Activated T-cell treated with anti-CD3 and anti-CD28 coated beads, Interleukin-2, amount 50 U/mL, for 72 hours (primary cell): Measurements from ENCODE around the gene MDN1. TPM values are rescaled to one million over a fixed set of nuclear protein-coding genes. Genes with fewer than 3 reads are reported as not detected.

Experiments used
- ATAC-seq, 2 donors: fragments of 150-1000 bp; cut with Tn5 transposase; replicated peaks in 1 of 2; 2 replicates each; pipeline ENCODE4 v1.10.0; 2021; ENCODE audit warnings: moderate library complexity in 2 of 2, mild to moderate bottlenecking in 1 of 2
- DNase-seq, 2 donors: peaks; one replicate each; pipeline ENCODE4 v3.0.0; 2021 to 2022; ENCODE audit warnings: mixed read lengths in 1 of 2
- H3K27ac Mint-ChIP-seq: one replicate; pipeline ENCODE4 v1.8.0; 2022; ENCODE audit warnings: mild to moderate bottlenecking, moderate library complexity, mixed read lengths
- H3K27me3 Mint-ChIP-seq: one replicate; pipeline ENCODE4 v1.8.0; 2022; ENCODE audit warnings: low read depth, mixed read lengths
- H3K36me3 Mint-ChIP-seq, 2 donors: one replicate each; pipeline ENCODE4 v1.8.0; 2022; ENCODE audit warnings: mixed read lengths in 2 of 2, mild to moderate bottlenecking in 1 of 2; ENCODE audit not compliant: insufficient read depth in 2 of 2
- H3K4me1 Mint-ChIP-seq: one replicate; pipeline ENCODE4 v1.8.0; 2022; ENCODE audit warnings: low read depth, mixed read lengths
- H3K4me3 Mint-ChIP-seq, 2 donors: one replicate each; pipeline ENCODE4 v1.8.0; 2022; ENCODE audit warnings: mild to moderate bottlenecking in 2 of 2, mixed read lengths in 2 of 2, moderate library complexity in 2 of 2
- H3K9me3 Mint-ChIP-seq, 2 donors: one replicate each; pipeline ENCODE4 v1.8.0; 2022; ENCODE audit warnings: mixed read lengths in 2 of 2
- total RNA-seq, 2 donors: library from RNA; stranded (reverse); gene quantifications; one replicate each; pipeline ENCODE4 v1.2.3, GENCODE V29; 2022

Gene MDN1
- total RNA-seq, 2 donors from 2014 or later: 41.0 to 48.2 TPM

DNA sequence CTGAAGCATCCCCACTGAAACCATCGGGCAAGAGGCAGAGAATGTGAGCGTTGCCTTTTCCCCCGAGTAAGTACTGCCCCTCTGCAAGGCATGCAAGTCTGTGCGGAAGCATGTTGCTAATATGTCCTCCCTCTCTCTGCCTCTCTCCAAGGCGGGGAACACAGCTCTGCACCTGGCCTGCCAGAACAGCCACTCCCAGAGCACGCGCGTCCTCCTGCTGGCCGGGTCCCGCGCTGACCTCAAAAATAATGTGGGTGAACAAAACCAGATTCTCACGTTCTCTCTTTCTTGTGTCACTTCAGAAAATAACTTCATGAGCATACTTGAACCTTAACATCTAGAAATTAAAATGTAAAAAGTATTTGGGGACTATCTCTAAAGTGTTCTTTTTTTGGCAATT, 207.5 kb downstream of the MDN1 start:
- H3K36me3 Mint-ChIP-seq: no peaks in the 10 kb centered on the region
- H3K27ac Mint-ChIP-seq: no peak overlapping the region
- no peaks in the 10 kb centered on the region for H3K9me3 Mint-ChIP-seq
- no peak for DNase-seq
- H3K4me3 Mint-ChIP-seq: no peak overlapping the region
- H3K27me3 Mint-ChIP-seq: no peaks in the 10 kb centered on the region
- H3K4me1 Mint-ChIP-seq: no peaks in the 10 kb centered on the region
- ATAC-seq: no peak

GRCh38 chr6:89611666-89612065, 207.9 kb downstream of the MDN1 start:
- DNase-seq (no peak), ATAC-seq (no peak)
- Mint-ChIP-seq H3K4me1 (no peaks in the 10 kb centered on the region), H3K4me3 (no peak overlapping the region), H3K27ac (no peak overlapping the region), H3K27me3 (no peaks in the 10 kb centered on the region), H3K9me3 (no peaks in the 10 kb centered on the region), H3K36me3 (no peaks in the 10 kb centered on the region)

DNA sequence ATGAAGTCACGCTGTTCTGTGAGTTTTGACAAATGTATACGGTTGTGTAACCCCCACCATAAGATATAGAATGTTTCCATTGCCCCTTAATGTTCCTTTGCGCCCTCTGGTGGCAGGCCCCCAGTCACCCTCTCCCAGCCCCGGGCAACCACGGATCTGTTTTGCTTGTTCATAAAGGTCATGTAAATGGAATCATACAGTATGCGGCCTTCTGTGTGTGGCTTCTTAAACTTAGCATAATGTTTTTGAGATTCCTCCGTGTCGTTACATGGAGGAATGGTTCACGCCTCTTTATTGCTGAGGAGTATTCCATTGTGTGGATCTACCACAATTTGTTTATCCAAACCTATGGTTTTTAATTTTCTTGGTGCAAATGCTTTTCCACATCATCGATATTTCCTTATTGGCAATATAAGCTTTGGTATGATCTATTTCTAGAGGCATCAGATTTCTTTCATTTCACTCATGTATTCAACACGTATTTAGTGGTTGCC, 209.4 kb downstream of the MDN1 start:
- DNase-seq: peak; percentile 81 to 84
- ATAC-seq: peak; percentile 80 to 88
- Mint-ChIP-seq H3K27ac (no peak overlapping the region), H3K4me1 (no peaks in the 10 kb centered on the region), H3K36me3 (no peaks in the 10 kb centered on the region), H3K27me3 (no peaks in the 10 kb centered on the region), H3K9me3 (no peaks in the 10 kb centered on the region), H3K4me3 (no peak overlapping the region)

GRCh38 chr6:89605861-89606260, 213.7 kb downstream of the MDN1 start:
- Mint-ChIP-seq H3K4me1 (no peaks in the 10 kb centered on the region), H3K9me3 (no peaks in the 10 kb centered on the region), H3K27me3 (no peaks in the 10 kb centered on the region), H3K36me3 (no peaks in the 10 kb centered on the region), H3K4me3 (no peak overlapping the region), H3K27ac (no peak overlapping the region)
- DNase-seq (no peak), ATAC-seq (no peak)

GRCh38 chr6:89604653-89605052, 214.9 kb downstream of the MDN1 start:
- no peak overlapping the region for H3K4me3 Mint-ChIP-seq
- ATAC-seq (no peak), DNase-seq (no peak)
- no peaks in the 10 kb centered on the region for H3K27me3 Mint-ChIP-seq
- H3K36me3 Mint-ChIP-seq: no peaks in the 10 kb centered on the region
- no peak overlapping the region for H3K27ac Mint-ChIP-seq
- no peaks in the 10 kb centered on the region for H3K9me3 Mint-ChIP-seq
- H3K4me1 Mint-ChIP-seq: no peaks in the 10 kb centered on the region

GRCh38 chr6:89602166-89602565, 217.4 kb downstream of the MDN1 start:
- ATAC-seq (no peak), DNase-seq (no peak)
- peaks cover 9% of the 10 kb centered on the region for H3K4me1 Mint-ChIP-seq
- H3K4me3 Mint-ChIP-seq: no peak overlapping the region
- H3K27me3 Mint-ChIP-seq: no peaks in the 10 kb centered on the region
- peaks cover 0 to 3% of the 10 kb centered on the region in 2 donors for H3K36me3 Mint-ChIP-seq
- H3K9me3 Mint-ChIP-seq: peaks cover 0 to 2% of the 10 kb centered on the region in 2 donors
- H3K27ac Mint-ChIP-seq: no peak overlapping the region

- ATAC-seq (no peak), DNase-seq (no peak)
- H3K4me1 Mint-ChIP-seq: peaks cover 33% of the 10 kb centered on the region
- no peak overlapping the region for H3K27ac Mint-ChIP-seq
- H3K36me3 Mint-ChIP-seq: peaks cover 1 to 8% of the 10 kb centered on the region in 2 donors
- no peaks in the 10 kb centered on the region for H3K27me3 Mint-ChIP-seq
- no peak overlapping the region for H3K4me3 Mint-ChIP-seq
- H3K9me3 Mint-ChIP-seq: peaks cover 0 to 8% of the 10 kb centered on the region in 2 donors
Observed at GRCh38 chr6:89599727-89600126, 219.9 kb downstream of the MDN1 start.

- DNase-seq: no peak
- Mint-ChIP-seq H3K4me3 (no peak overlapping the region), H3K9me3 (peaks cover 0 to 8% of the 10 kb centered on the region in 2 donors), H3K36me3 (peaks cover 1 to 8% of the 10 kb centered on the region in 2 donors), H3K27ac (no peak overlapping the region), H3K4me1 (peaks cover 34% of the 10 kb centered on the region), H3K27me3 (no peaks in the 10 kb centered on the region)
- ATAC-seq: no peak
Observed at GRCh38 chr6:89597988-89598387, 221.6 kb downstream of the MDN1 start.

GRCh38 chr6:89597372-89597771, 222.2 kb downstream of the MDN1 start:
- no peak overlapping the region for H3K27ac Mint-ChIP-seq
- H3K36me3 Mint-ChIP-seq: peaks cover 1 to 8% of the 10 kb centered on the region in 2 donors
- DNase-seq (no peak), ATAC-seq (no peak)
- no peak overlapping the region for H3K4me3 Mint-ChIP-seq
- peaks cover 0 to 8% of the 10 kb centered on the region in 2 donors for H3K9me3 Mint-ChIP-seq
- H3K4me1 Mint-ChIP-seq: peaks cover 34% of the 10 kb centered on the region
- H3K27me3 Mint-ChIP-seq: no peaks in the 10 kb centered on the region

GRCh38 chr6:89596484-89596883, 223.1 kb downstream of the MDN1 start:
- peaks cover 1 to 8% of the 10 kb centered on the region in 2 donors for H3K36me3 Mint-ChIP-seq
- peaks cover 0 to 8% of the 10 kb centered on the region in 2 donors for H3K9me3 Mint-ChIP-seq
- DNase-seq (no peak), ATAC-seq (peak in 1 of 2 donors; percentile 63)
- peak overlapping the region; percentile 18 to 31 for H3K4me3 Mint-ChIP-seq
- peaks cover 34% of the 10 kb centered on the region for H3K4me1 Mint-ChIP-seq
- peak overlapping the region; percentile 92 for H3K27ac Mint-ChIP-seq
- H3K27me3 Mint-ChIP-seq: no peaks in the 10 kb centered on the region

DNA sequence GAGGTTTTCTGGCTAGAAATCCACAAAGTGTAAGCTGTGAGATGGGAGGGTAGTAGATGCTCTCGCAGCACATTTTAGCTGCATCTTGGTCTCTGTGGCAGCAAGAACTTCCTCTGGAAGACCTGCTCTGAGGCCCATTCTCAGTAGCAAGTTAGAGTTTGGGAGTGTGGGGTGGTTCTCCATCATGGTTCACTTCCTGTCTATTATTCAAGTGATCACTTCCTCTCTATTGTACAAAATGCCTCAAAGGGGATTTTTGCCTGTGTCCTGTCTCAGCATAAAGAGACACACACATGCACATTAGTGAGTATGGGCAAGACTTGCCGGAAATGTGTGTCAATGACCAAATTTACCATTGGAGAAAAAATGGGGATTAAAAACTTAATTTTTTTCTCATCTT, 223.5 kb downstream of the MDN1 start:
- Mint-ChIP-seq H3K27ac (peak overlapping the region; percentile 92), H3K27me3 (no peaks in the 10 kb centered on the region), H3K4me3 (peak overlapping the region; percentile 18 to 31), H3K4me1 (peaks cover 34% of the 10 kb centered on the region), H3K9me3 (peaks cover 0 to 8% of the 10 kb centered on the region in 2 donors), H3K36me3 (peaks cover 1 to 8% of the 10 kb centered on the region in 2 donors)
- peak; percentile 55 to 82 for ATAC-seq
- peak in 1 of 2 donors; percentile 25 for DNase-seq

Other genes with a start within 250 kb of the MDN1 start
- 10 to 100 TPM; 17.9 to 18.4 TPM for gene LYRM2, start 181.0 kb downstream of the MDN1 start, total RNA-seq
- gene CASP8AP2, start 10.1 kb upstream of the MDN1 start, total RNA-seq: 10 to 100 TPM; 27.2 to 36.1 TPM
- not detected for gene GJA10, start 74.7 kb upstream of the MDN1 start, total RNA-seq